Keratinocyte (primary cell): ENCODE data around the gene HIP1.

Experiments
- EZH2 ChIP-seq: IDR thresholded peaks from one replicate; pipeline ENCODE4 v1.6.1; 2012; ENCODE audit warnings: inconsistent platforms, mild to moderate bottlenecking, low read length, moderate library complexity
- TF ChIP-seq, protein P1 (sequence below), 3 experiments: IDR thresholded peaks in 1 of 3; conservative IDR thresholded peaks in 1 of 3; optimal IDR thresholded peaks in 1 of 3; 2 replicates in 2 of 3; 3 replicates in 1 of 3; pipeline versions ENCODE3 to v1.5.1; 2011; ENCODE audit warnings: low read length in 3 of 3, mild to moderate bottlenecking in 3 of 3, moderate library complexity in 2 of 3, control low read depth in 1 of 3, inconsistent platforms in 1 of 3; ENCODE audit not compliant: insufficient read depth in 2 of 3; ENCODE audit errors: extremely low read depth in 1 of 3

DNA sequence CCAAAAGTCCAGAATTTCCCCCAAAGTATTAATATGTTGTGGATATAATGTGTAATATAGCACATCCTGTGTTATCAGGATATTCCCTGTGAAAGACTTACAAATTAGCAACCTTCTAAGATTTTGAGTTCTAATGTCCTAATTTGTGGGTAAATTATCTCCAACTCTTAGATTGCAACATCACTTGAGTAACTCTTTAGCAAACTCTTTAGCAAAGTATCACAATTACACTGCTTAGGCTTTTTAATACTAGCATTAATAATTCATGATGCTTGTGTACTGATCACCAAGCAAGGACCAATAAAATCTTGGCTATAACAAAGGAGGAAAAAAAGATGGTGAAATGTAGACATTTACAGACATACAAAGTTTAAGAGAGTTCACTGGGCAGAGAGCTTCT lies 27.7 kb downstream of the HIP1 start:
- TF ChIP-seq, protein P1, sequence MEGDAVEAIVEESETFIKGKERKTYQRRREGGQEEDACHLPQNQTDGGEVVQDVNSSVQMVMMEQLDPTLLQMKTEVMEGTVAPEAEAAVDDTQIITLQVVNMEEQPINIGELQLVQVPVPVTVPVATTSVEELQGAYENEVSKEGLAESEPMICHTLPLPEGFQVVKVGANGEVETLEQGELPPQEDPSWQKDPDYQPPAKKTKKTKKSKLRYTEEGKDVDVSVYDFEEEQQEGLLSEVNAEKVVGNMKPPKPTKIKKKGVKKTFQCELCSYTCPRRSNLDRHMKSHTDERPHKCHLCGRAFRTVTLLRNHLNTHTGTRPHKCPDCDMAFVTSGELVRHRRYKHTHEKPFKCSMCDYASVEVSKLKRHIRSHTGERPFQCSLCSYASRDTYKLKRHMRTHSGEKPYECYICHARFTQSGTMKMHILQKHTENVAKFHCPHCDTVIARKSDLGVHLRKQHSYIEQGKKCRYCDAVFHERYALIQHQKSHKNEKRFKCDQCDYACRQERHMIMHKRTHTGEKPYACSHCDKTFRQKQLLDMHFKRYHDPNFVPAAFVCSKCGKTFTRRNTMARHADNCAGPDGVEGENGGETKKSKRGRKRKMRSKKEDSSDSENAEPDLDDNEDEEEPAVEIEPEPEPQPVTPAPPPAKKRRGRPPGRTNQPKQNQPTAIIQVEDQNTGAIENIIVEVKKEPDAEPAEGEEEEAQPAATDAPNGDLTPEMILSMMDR (optimal IDR thresholded peaks at IDR 0.05 in 1 of 3, IDR thresholded peaks at IDR 0.05 in 1 of 3, conservative IDR thresholded peaks at IDR 0.05 in 1 of 3; ENCODE audit: extremely low read depth in 1 of 3, insufficient read depth in 2 of 3, low read length in 3 of 3), result no peak
- no peak for TF ChIP-seq EZH2
